Loucy (cell line): ENCODE measurements around the gene NSDHL.

Source experiments
- H2AFZ ChIP-seq: fragments of 200-600 bp; sonication (generic); 2 replicates; pipeline ENCODE4 v1.6.0; 2016; ENCODE audit warnings: antibody characterized with exemption, mild to moderate bottlenecking, low read length, moderate library complexity
- H3F3A ChIP-seq: fragments of 200-600 bp; 2 replicates; pipeline ENCODE4 v1.6.0; 2016; ENCODE audit warnings: antibody characterized with exemption, low read depth, mild to moderate bottlenecking
- H3K27me3 ChIP-seq: fragments of 200-600 bp; sonication (generic); 2 replicates; pipeline ENCODE4 v1.6.1; 2014; ENCODE audit warnings: low read length, mild to moderate bottlenecking; ENCODE audit not compliant: insufficient read depth, poor library complexity, severe bottlenecking
- H3K36me3 ChIP-seq: fragments of 200-600 bp; sonication (generic); 2 replicates; pipeline ENCODE4 v1.6.1; 2016; ENCODE audit warnings: low read length; ENCODE audit not compliant: insufficient read depth
- H3K4me1 ChIP-seq: fragments of 200-600 bp; sonication (generic); 2 replicates; pipeline ENCODE4 v1.5.1; 2014; ENCODE audit warnings: low read length, mild to moderate bottlenecking; ENCODE audit not compliant: insufficient read depth, poor library complexity, severe bottlenecking
- H3K4me2 ChIP-seq: fragments of 200-600 bp; sonication (generic); 2 replicates; pipeline ENCODE4 v1.6.0; 2014; ENCODE audit warnings: antibody characterized with exemption, low read length, low read depth, mild to moderate bottlenecking; ENCODE audit not compliant: poor library complexity, severe bottlenecking
- H3K4me3 ChIP-seq: fragments of 200-600 bp; sonication (generic); 2 replicates; pipeline ENCODE4 v1.5.1; 2014; ENCODE audit warnings: low read length, mild to moderate bottlenecking, mixed read lengths; ENCODE audit not compliant: poor library complexity, severe bottlenecking
- H3K79me2 ChIP-seq: fragments of 200-600 bp; sonication (generic); 2 replicates; pipeline ENCODE4 v1.6.1; 2014; ENCODE audit warnings: low read length; ENCODE audit not compliant: insufficient read depth
- H3K9ac ChIP-seq: fragments of 200-600 bp; sonication (generic); 2 replicates; pipeline ENCODE4 v1.6.0; 2014; ENCODE audit warnings: mild to moderate bottlenecking, low read depth, low read length, moderate library complexity; ENCODE audit not compliant: poor library complexity, severe bottlenecking
- H3K9me2 ChIP-seq: fragments of 200-600 bp; sonication (generic); replicated peaks from 2 replicates; pipeline ENCODE4 v1.6.1; 2016; ENCODE audit warnings: low read depth, low read length, mixed read lengths
- H3K9me3 ChIP-seq: fragments of 200-600 bp; sonication (generic); 2 replicates; pipeline ENCODE4 v1.6.1; 2014; ENCODE audit warnings: mild to moderate bottlenecking, antibody characterized with exemption, low read length, low read depth; ENCODE audit not compliant: insufficient read depth
- H4K20me1 ChIP-seq: fragments of 200-600 bp; sonication (generic); 2 replicates; pipeline ENCODE4 v1.6.0; 2014; ENCODE audit warnings: antibody characterized with exemption, low read length, mild to moderate bottlenecking; ENCODE audit not compliant: insufficient read depth, poor library complexity, severe bottlenecking
- CTCF ChIP-seq: fragments of 200-600 bp; sonication (generic); conservative IDR thresholded peaks from 2 replicates; pipeline ENCODE4 v1.5.1; 2014; ENCODE audit warnings: mild to moderate bottlenecking, antibody characterized with exemption, low read length
- EZH2phosphoT487 ChIP-seq: fragments of 200-600 bp; IDR thresholded peaks from 2 replicates; pipeline ENCODE4 v1.6.1; 2018; ENCODE audit warnings: antibody characterized with exemption, mild to moderate bottlenecking, moderate library complexity, borderline replicate concordance

The NSDHL gene

DNA sequence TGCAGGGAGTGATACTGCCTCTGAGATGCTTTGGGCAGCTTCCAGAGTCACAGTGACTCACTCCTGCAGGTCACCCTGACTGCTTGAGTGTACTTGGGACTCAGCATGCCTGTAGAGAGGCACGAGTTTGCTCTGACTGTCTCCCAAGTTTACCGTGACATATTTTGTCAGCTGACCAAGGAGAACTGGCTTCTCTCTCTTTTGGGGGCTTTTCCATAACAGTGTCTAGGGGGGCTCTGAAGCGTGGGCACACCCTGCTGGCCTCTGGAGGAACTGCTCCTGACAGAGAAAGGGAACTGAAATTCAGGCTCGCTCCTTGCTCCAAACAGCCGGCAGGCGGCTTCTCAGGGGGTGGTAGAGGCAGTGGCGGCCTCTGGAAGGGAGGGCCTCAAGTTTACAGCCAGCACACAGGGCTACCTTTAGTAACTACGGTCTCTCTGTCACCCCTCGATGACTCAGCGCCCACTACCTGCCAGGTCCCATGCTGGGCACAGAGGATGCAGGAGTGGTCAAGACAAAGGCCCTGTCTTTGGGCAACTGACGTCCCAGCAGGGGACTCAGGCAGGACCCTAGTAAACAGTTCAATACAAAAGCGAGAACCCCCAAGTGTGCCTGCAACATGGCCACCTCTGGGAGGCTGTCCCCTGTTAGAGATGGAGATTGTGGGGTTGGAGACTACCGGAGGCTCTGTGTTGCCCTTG lies 84.8 kb downstream of the NSDHL start:
- H3K79me2 ChIP-seq: no peaks in the 10 kb centered on the region
- H3K4me2 ChIP-seq: no peak overlapping the region
- no peaks in the 10 kb centered on the region for H4K20me1 ChIP-seq
- H3K4me3 ChIP-seq: no peak overlapping the region
- H3K27me3 ChIP-seq: no peaks in the 10 kb centered on the region
- H3K9me3 ChIP-seq: no peaks in the 10 kb centered on the region
- TF ChIP-seq EZH2phosphoT487: no peak
- TF ChIP-seq CTCF: peak; percentile 64
- no peaks in the 10 kb centered on the region for H3F3A ChIP-seq
- no peaks in the 10 kb centered on the region for H3K9me2 ChIP-seq
- H2AFZ ChIP-seq: no peak overlapping the region
- no peaks in the 10 kb centered on the region for H3K4me1 ChIP-seq
- no peaks in the 10 kb centered on the region for H3K36me3 ChIP-seq
- no peak overlapping the region for H3K9ac ChIP-seq

- no peaks in the 10 kb centered on the region for H3F3A ChIP-seq
- no peaks in the 10 kb centered on the region for H3K9me3 ChIP-seq
- H3K27me3 ChIP-seq: no peaks in the 10 kb centered on the region
- no peaks in the 10 kb centered on the region for H3K79me2 ChIP-seq
- no peak overlapping the region for H3K4me3 ChIP-seq
- no peak for TF ChIP-seq EZH2phosphoT487
- TF ChIP-seq CTCF: no peak
- no peak overlapping the region for H2AFZ ChIP-seq
- no peak overlapping the region for H3K4me2 ChIP-seq
- H3K9me2 ChIP-seq: no peaks in the 10 kb centered on the region
- H3K36me3 ChIP-seq: no peaks in the 10 kb centered on the region
- H3K4me1 ChIP-seq: peaks cover 10% of the 10 kb centered on the region
- no peak overlapping the region for H3K9ac ChIP-seq
- H4K20me1 ChIP-seq: no peaks in the 10 kb centered on the region
Measured at GRCh38 chrX:152917656-152918579, 87.1 kb downstream of the NSDHL start.

DNA sequence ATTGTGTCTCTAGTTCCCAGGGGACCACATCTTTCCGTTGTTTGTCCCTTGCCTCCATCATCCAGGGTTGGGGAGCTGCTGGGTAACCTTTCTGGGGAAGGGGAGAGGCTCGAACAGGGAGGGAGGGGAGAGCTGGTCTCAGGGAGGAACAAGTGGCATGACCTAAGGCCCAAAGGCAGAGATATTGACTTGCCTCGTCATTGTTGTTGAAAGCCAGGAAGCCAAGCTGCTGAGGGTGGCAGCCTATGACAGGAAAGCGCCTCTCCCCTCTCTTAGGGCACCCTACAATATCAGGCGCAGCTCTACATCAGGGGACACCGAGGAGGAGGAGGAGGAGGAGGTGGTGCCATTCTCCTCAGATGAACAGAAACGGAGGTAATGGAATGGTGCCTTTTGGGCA lies 87.8 kb downstream of the NSDHL start:
- Histone ChIP-seq H3K4me1 (peaks cover 10% of the 10 kb centered on the region), H3K79me2 (no peaks in the 10 kb centered on the region), H3K27me3 (no peaks in the 10 kb centered on the region), H3F3A (no peaks in the 10 kb centered on the region), H3K9me2 (no peaks in the 10 kb centered on the region), H4K20me1 (no peaks in the 10 kb centered on the region), H2AFZ (no peak overlapping the region), H3K4me2 (no peak overlapping the region), H3K9ac (no peak overlapping the region), H3K4me3 (no peak overlapping the region), H3K9me3 (no peaks in the 10 kb centered on the region), H3K36me3 (no peaks in the 10 kb centered on the region)
- TF ChIP-seq CTCF (no peak), EZH2phosphoT487 (no peak)
